HCT116 (cell line): Measurements from ENCODE around the gene SUPV3L1. TPM values are rescaled to one million over a fixed set of nuclear protein-coding genes. Genes with fewer than 3 reads are reported as not detected.

Experiments
- ATAC-seq: fragments of 200-7000 bp; cut with Tn5 transposase; 2 replicates; pipeline ENCODE4 v1.9.1; 2020; ENCODE audit warnings: mild to moderate bottlenecking, moderate library complexity
- BruUV-seq: library from RNA; stranded (reverse); fragments of 400-500 nt; replicated peaks from 2 replicates; lab custom pipeline; 2021; lab: Mats Ljungman, UMichigan
- CTCF ChIA-PET: fragments of 300-600 bp; sonication (Branson Sonifier 250); formaldehyde crosslinking; loops from one replicate; lab custom pipeline; 2021; ENCODE audit warnings: antibody characterized with exemption; lab: Charles Lee
- POLR2A ChIA-PET: fragments of 300-600, 350-600 bp; sonication (Branson Sonifier 250); formaldehyde crosslinking; loops from one replicate; lab custom pipeline; 2021; ENCODE audit warnings: antibody characterized with exemption; lab: Charles Lee
- RAD21 ChIA-PET, 2 experiments: fragments of 300-600 bp; sonication (Branson Sonifier 250); formaldehyde crosslinking; loops; one replicate each; lab custom pipeline; 2023; ENCODE audit warnings: low total read pairs in 2 of 2; ENCODE audit not compliant: uncharacterized antibody in 2 of 2, unreplicated experiment in 2 of 2, low non-redundant PET in 1 of 2; lab: Charles Lee
- DNase-seq: peaks from one replicate; pipeline ENCODE4 v3.0.0-alpha.2; 2010; ENCODE audit warnings: low read depth, low spot score
- H2AFZ ChIP-seq: fragments of 200-600 bp; shearing (Covaris generic), sonication (generic); 2 replicates; pipeline ENCODE4 v1.6.1; 2017; ENCODE audit warnings: low read depth, mixed run types, mixed read lengths, antibody characterized with exemption, low read length; ENCODE audit not compliant: poor library complexity, severe bottlenecking
- H3K27ac ChIP-seq: 2 replicates; pipeline ENCODE4 v1.5.1; 2012; ENCODE audit warnings: low read depth, low read length
- H3K27me3 ChIP-seq: fragments of 200-600 bp; sonication (generic); 2 replicates; pipeline ENCODE4 v1.6.1; 2016; ENCODE audit warnings: mixed run types, low read length, mixed read lengths; ENCODE audit not compliant: insufficient read depth
- H3K36me3 ChIP-seq, 2 experiments: fragments of 200-500 bp in 1 of 2; fragments of 200-600 bp in 1 of 2; sonication (Bioruptor generic) in 1 of 2; sonication (generic) in 1 of 2; 2 replicates each; pipeline versions ENCODE4 v1.5.1 to v1.6.1; 2014 to 2016; ENCODE audit warnings: low read length in 2 of 2, inconsistent platforms in 1 of 2, mixed read lengths in 1 of 2, mixed run types in 1 of 2; ENCODE audit not compliant: insufficient read depth in 2 of 2, control insufficient read depth in 1 of 2
- H3K4me1 ChIP-seq, 2 experiments: fragments of 200-600 bp in 1 of 2; sonication (generic) in 1 of 2; 2 replicates each; pipeline versions ENCODE4 v1.5.1 to v1.6.1; 2012 to 2017; ENCODE audit warnings: low read length in 2 of 2, inconsistent platforms in 1 of 2, mild to moderate bottlenecking in 1 of 2, mixed read lengths in 1 of 2, mixed run types in 1 of 2, moderate library complexity in 1 of 2; ENCODE audit not compliant: insufficient read depth in 2 of 2, control insufficient read depth in 1 of 2
- H3K4me2 ChIP-seq: fragments of 200-600 bp; sonication (generic); 2 replicates; pipeline ENCODE4 v1.6.1; 2017; ENCODE audit warnings: mixed run types, low read length, mixed read lengths
- H3K4me3 ChIP-seq, 2 experiments: fragments of 200-600 bp in 1 of 2; sonication (generic) in 1 of 2; replicated peaks in 1 of 2; 2 replicates each; pipeline ENCODE4 v1.5.1; 2011 to 2016; ENCODE audit warnings: low read length in 2 of 2, control low read depth in 1 of 2, low read depth in 1 of 2, mild to moderate bottlenecking in 1 of 2, mixed read lengths in 1 of 2, mixed run types in 1 of 2
- H3K79me2 ChIP-seq: fragments of 200-600 bp; sonication (generic); 2 replicates; pipeline ENCODE4 v1.6.1; 2017; ENCODE audit warnings: mild to moderate bottlenecking, mixed run types, low read length, moderate library complexity, mixed read lengths; ENCODE audit not compliant: insufficient read depth
- H3K9ac ChIP-seq: fragments of 200-600 bp; sonication (generic); 2 replicates; pipeline ENCODE4 v1.6.1; 2016; ENCODE audit warnings: low read length, mixed read lengths
- H3K9me2 ChIP-seq: fragments of 200-600 bp; sonication (generic), shearing (Covaris generic); 2 replicates; pipeline ENCODE4 v1.6.1; 2017; ENCODE audit warnings: mixed run types, mild to moderate bottlenecking, moderate library complexity; ENCODE audit not compliant: insufficient read depth
- H3K9me3 ChIP-seq, 2 experiments: fragments of 200-500 bp in 1 of 2; fragments of 200-600 bp in 1 of 2; sonication (Bioruptor generic) in 1 of 2; sonication (generic) in 1 of 2; 2 replicates each; pipeline ENCODE4 v1.6.1; 2014 to 2017; ENCODE audit warnings: low read length in 2 of 2, mixed read lengths in 2 of 2, inconsistent platforms in 1 of 2, low read depth in 1 of 2, mild to moderate bottlenecking in 1 of 2, mixed run types in 1 of 2, moderate library complexity in 1 of 2; ENCODE audit not compliant: control insufficient read depth in 1 of 2, insufficient read depth in 1 of 2
- H4K20me1 ChIP-seq: fragments of 200-600 bp; sonication (generic), shearing (Covaris generic); 2 replicates; pipeline ENCODE4 v1.6.1; 2017; ENCODE audit warnings: mixed run types, mild to moderate bottlenecking, moderate library complexity; ENCODE audit not compliant: insufficient read depth
- CTCF ChIP-seq, 3 experiments: fragments of 200-600 bp in 1 of 3; sonication (generic) in 1 of 3; IDR thresholded peaks in 2 of 3; conservative IDR thresholded peaks in 1 of 3; 2 replicates each; pipeline ENCODE4 v1.5.1; 2012 to 2017; ENCODE audit warnings: low read depth in 2 of 3, low read length in 2 of 3, antibody characterized with exemption in 1 of 3, borderline replicate concordance in 1 of 3, control low read depth in 1 of 3, mild to moderate bottlenecking in 1 of 3, mixed read lengths in 1 of 3, mixed run types in 1 of 3, moderate library complexity in 1 of 3; ENCODE audit not compliant: insufficient read depth in 1 of 3
- ELF1 ChIP-seq: IDR thresholded peaks from 2 replicates; pipeline ENCODE4 v1.6.1; 2012; ENCODE audit warnings: low read depth, borderline replicate concordance
- EZH2 ChIP-seq: fragments of 200-600 bp; sonication (generic); IDR thresholded peaks from 2 replicates; pipeline ENCODE4 v1.6.1; 2017; ENCODE audit warnings: antibody characterized with exemption, mixed run types
- EZH2phosphoT487 ChIP-seq: fragments of 200-600 bp; IDR thresholded peaks from 2 replicates; pipeline ENCODE4 v1.6.1; 2018; ENCODE audit warnings: antibody characterized with exemption, borderline replicate concordance
- MAX ChIP-seq: IDR thresholded peaks from 2 replicates; pipeline ENCODE4 v1.6.1; 2012
- POLR2A ChIP-seq: IDR thresholded peaks from 2 replicates; pipeline ENCODE4 v1.7.0; 2011; ENCODE audit warnings: borderline replicate concordance; ENCODE audit not compliant: insufficient read depth, insufficient read length; ENCODE audit errors: extremely low read depth
- POLR2AphosphoS5 ChIP-seq: IDR thresholded peaks from 2 replicates; pipeline ENCODE4 v1.6.1; 2011; ENCODE audit warnings: mild to moderate bottlenecking, low read depth, low read length, moderate library complexity
- RAD21 ChIP-seq: IDR thresholded peaks from 2 replicates; pipeline ENCODE4 v1.6.1; 2012; ENCODE audit warnings: low read depth, mild to moderate bottlenecking
- SIN3A ChIP-seq: IDR thresholded peaks from 2 replicates; pipeline ENCODE4 v1.6.1; 2012; ENCODE audit warnings: low read depth
- ZBTB33 ChIP-seq: IDR thresholded peaks from 2 replicates; pipeline ENCODE4 v1.6.1; 2011; ENCODE audit warnings: mild to moderate bottlenecking, low read length, moderate library complexity; ENCODE audit not compliant: insufficient replicate concordance; ENCODE audit errors: extremely low read depth
- ZNF274 ChIP-seq: fragments of 200-500 bp; sonication (Bioruptor generic); IDR thresholded peaks from 2 replicates; pipeline ENCODE4 v1.6.1; 2014; ENCODE audit warnings: mild to moderate bottlenecking, low read depth, low read length, inconsistent platforms
- intact Hi-C: fragments of 100-400 bp; cut with micrococcal nuclease; formaldehyde crosslinking; loops from 2 replicates; pipeline ENCODE4 v1.10.0; 2022
- total RNA-seq: library from RNA; stranded (reverse); gene quantifications from one replicate; pipeline ENCODE4 v1.2.1, GENCODE V29; 2021; ENCODE audit not compliant: unreplicated experiment
- TF ChIP-seq, protein P1 (sequence below): IDR thresholded peaks from 2 replicates; pipeline ENCODE4 v1.6.1; 2012; ENCODE audit warnings: low read depth

Gene SUPV3L1
- total RNA-seq, 1 experiment from 2014 or later: 59.7 TPM

DNA sequence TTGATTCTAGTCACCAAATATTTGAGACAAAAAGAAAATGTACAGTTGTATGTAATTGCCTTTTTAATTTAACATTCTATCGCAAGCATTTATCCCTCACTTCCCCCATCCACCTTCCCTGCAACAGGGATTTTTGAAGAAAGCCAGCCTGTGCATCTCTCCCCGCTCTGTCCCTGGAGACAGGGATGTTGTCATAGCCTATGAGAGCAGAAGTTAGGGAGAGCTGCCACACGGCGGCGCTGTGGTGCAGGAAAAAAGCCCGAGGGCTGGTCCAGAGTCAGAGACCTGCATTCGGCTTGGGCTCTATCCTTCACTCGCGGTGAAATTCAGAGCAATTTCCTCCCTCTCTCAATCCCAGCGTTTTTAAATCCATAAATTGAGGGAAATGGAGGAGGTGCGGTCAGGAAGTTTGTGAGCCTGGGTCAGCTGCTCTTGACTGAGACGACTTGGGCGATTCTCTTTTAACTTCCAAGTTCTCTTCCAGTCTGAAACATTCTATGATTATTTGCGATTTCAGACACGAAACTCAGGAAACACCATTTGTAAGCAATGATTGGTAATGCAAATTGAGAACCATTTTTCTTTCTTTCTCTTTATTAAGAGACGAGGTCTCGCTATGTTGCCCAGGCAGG lies 57.6 kb downstream of the SUPV3L1 start:
- H3K9me2 ChIP-seq: no peaks in the 10 kb centered on the region
- H3K4me2 ChIP-seq: peak overlapping the region; percentile 18
- ChIA-PET RAD21 (no interaction called here), POLR2A (no interaction called here), CTCF (interaction anchor here (1.1 to 2.0 kb wide), 3 partner anchors 9 to 155 kb away, joined by 3 to 11 read pairs (median 3); no protein-coding TSS in a partner anchor)
- intact Hi-C loops: loop anchor here (1.0 to 5.0 kb wide), 3 partner anchors 155 to 400 kb away; no protein-coding TSS in a partner anchor
- no peaks in the 10 kb centered on the region for H3K79me2 ChIP-seq
- no peak overlapping the region for H3K27ac ChIP-seq
- H2AFZ ChIP-seq: peak overlapping the region; percentile 40
- TF ChIP-seq RAD21 (peak; percentile 98), POLR2AphosphoS5 (no peak), ZBTB33 (no peak), EZH2 (no peak), SIN3A (no peak), POLR2A (no peak), EZH2phosphoT487 (no peak), ELF1 (no peak), CTCF (IDR thresholded peaks at IDR 0.05 in 2 of 3, conservative IDR thresholded peaks at IDR 0.05 in 1 of 3; ENCODE audit: borderline replicate concordance in 1 of 3, insufficient read depth in 1 of 3, low read depth in 2 of 3, low read length in 2 of 3) (peak; percentile 89 to 93 (median 90)), MAX (no peak), ZNF274 (no peak)
- TF ChIP-seq, protein P1, sequence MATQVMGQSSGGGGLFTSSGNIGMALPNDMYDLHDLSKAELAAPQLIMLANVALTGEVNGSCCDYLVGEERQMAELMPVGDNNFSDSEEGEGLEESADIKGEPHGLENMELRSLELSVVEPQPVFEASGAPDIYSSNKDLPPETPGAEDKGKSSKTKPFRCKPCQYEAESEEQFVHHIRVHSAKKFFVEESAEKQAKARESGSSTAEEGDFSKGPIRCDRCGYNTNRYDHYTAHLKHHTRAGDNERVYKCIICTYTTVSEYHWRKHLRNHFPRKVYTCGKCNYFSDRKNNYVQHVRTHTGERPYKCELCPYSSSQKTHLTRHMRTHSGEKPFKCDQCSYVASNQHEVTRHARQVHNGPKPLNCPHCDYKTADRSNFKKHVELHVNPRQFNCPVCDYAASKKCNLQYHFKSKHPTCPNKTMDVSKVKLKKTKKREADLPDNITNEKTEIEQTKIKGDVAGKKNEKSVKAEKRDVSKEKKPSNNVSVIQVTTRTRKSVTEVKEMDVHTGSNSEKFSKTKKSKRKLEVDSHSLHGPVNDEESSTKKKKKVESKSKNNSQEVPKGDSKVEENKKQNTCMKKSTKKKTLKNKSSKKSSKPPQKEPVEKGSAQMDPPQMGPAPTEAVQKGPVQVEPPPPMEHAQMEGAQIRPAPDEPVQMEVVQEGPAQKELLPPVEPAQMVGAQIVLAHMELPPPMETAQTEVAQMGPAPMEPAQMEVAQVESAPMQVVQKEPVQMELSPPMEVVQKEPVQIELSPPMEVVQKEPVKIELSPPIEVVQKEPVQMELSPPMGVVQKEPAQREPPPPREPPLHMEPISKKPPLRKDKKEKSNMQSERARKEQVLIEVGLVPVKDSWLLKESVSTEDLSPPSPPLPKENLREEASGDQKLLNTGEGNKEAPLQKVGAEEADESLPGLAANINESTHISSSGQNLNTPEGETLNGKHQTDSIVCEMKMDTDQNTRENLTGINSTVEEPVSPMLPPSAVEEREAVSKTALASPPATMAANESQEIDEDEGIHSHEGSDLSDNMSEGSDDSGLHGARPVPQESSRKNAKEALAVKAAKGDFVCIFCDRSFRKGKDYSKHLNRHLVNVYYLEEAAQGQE: no peak
- H3K27me3 ChIP-seq: no peaks in the 10 kb centered on the region
- no peaks in the 10 kb centered on the region for H3K36me3 ChIP-seq
- peaks cover 4 to 16% of the 10 kb centered on the region in 2 experiments for H3K4me1 ChIP-seq
- H3K4me3 ChIP-seq: no peak overlapping the region
- DNase-seq (peak; percentile 59), ATAC-seq (peak; percentile 99)
- H4K20me1 ChIP-seq: no peaks in the 10 kb centered on the region
- no peaks in the 10 kb centered on the region for H3K9me3 ChIP-seq
- BruUV-seq: no TSS peak
- no peak overlapping the region for H3K9ac ChIP-seq
